Measurements from ENCODE around the gene ZNF775. TPM values are rescaled to one million over a fixed set of nuclear protein-coding genes. Genes with fewer than 3 reads are reported as not detected.

ZNF775 gene
- polyA plus RNA-seq, 3 donors, result 1.3 to 2.7 (median 1.4) TPM

DNA sequence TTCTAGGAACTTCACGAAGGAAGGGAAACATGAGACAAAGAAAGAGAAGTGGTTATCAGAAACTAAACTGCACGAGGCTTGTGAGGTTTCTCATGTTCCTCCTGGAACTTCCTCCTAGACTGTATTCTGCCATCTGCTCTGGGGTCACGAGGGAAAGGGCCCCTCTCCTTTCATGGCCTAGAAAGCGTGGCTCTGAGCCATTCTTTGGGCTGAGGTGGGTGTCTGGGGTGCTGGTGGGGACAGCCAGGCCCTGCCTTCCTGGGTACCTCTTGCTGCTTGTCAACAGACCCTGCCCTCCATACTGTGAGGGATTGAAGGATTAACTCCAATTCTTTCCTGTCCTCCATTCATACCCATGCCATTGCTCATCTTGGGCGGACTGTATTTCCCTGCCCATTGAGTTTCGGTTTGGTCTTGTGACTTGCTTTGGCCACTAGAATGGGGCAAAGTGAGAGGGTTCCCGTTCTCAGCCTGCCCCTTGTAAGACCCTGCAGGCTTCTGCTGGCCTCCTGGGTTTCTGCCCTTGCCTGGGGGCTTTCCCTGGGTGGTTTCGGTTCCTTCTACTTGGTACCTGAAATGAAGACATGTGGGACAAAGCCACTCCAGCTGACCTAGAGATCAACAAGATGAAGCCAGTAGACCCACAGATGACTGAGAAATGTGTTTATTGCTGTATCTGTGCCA is 56.4 kb downstream of the ZNF775 start:
- H3K27ac Mint-ChIP-seq, result peak overlapping the region in 6 of 7 donors; percentile 73 to 87 (median 78)
- TF ChIP-seq, protein P1, sequence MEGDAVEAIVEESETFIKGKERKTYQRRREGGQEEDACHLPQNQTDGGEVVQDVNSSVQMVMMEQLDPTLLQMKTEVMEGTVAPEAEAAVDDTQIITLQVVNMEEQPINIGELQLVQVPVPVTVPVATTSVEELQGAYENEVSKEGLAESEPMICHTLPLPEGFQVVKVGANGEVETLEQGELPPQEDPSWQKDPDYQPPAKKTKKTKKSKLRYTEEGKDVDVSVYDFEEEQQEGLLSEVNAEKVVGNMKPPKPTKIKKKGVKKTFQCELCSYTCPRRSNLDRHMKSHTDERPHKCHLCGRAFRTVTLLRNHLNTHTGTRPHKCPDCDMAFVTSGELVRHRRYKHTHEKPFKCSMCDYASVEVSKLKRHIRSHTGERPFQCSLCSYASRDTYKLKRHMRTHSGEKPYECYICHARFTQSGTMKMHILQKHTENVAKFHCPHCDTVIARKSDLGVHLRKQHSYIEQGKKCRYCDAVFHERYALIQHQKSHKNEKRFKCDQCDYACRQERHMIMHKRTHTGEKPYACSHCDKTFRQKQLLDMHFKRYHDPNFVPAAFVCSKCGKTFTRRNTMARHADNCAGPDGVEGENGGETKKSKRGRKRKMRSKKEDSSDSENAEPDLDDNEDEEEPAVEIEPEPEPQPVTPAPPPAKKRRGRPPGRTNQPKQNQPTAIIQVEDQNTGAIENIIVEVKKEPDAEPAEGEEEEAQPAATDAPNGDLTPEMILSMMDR (IDR thresholded peaks at IDR 0.05), result no peak
- intact Hi-C loops (cut with micrococcal nuclease), result no loop called here
- H3K27me3 Mint-ChIP-seq (ENCODE audit: low read depth in 3 of 3), result peaks cover 25 to 39% (median 33%) of the 10 kb centered on the region in 3 donors
- H3K4me1 Mint-ChIP-seq, result peaks cover 49% of the 10 kb centered on the region
- Histone ChIP-seq H3K27me3 (ENCODE audit: control insufficient read depth in 2 of 2, insufficient read depth in 2 of 2, low read length in 2 of 2) (peaks cover 0 to 12% of the 10 kb centered on the region in 2 donors), H3K9me3 (replicated peaks in 1 of 2; ENCODE audit: control insufficient read depth in 1 of 2, insufficient read depth in 1 of 2, low read length in 2 of 2) (no peaks in the 10 kb centered on the region), H3K4me2 (replicated peaks; ENCODE audit: extremely low read depth, low read length, poor library complexity, severe bottlenecking) (no peak overlapping the region), H3K27ac (ENCODE audit: low read depth in 1 of 2, low read length in 2 of 2) (peak overlapping the region; percentile 38 to 60), H3K36me3 (replicated peaks in 1 of 2; ENCODE audit: control insufficient read depth in 1 of 2, insufficient read depth in 2 of 2, low read length in 2 of 2) (no peaks in the 10 kb centered on the region), H3K4me1 (ENCODE audit: control insufficient read depth in 1 of 2, insufficient read depth in 2 of 2, low read length in 2 of 2) (peaks cover 39 to 44% of the 10 kb centered on the region in 2 donors), H2AFZ (ENCODE audit: insufficient read depth, low read depth, low read length, poor library complexity, severe bottlenecking) (no peak overlapping the region), H4K20me1 (ENCODE audit: insufficient read depth, low read length) (peaks cover 24% of the 10 kb centered on the region), H3K4me3 (replicated peaks in 1 of 3; ENCODE audit: low read depth in 2 of 3, low read length in 3 of 3) (peak overlapping the region in 1 of 3 experiments; percentile 10), H3K79me2 (ENCODE audit: insufficient read depth, low read length) (no peaks in the 10 kb centered on the region), H3K9ac (ENCODE audit: insufficient read depth, low read length, poor library complexity, severe bottlenecking) (no peak overlapping the region)
- WGBS (ENCODE audit: insufficient coverage), result 25% methylated on average over 7 of the region's 8 CpGs
- H3K9me3 Mint-ChIP-seq, result peaks cover 0 to 11% (median 4%) of the 10 kb centered on the region in 7 donors
- peak overlapping the region in 1 of 2 donors; percentile 20 for H3K4me3 Mint-ChIP-seq
- DNase-seq, result peak; percentile 68 to 85 (median 80)
- no peaks in the 10 kb centered on the region for H3K36me3 Mint-ChIP-seq

DNA sequence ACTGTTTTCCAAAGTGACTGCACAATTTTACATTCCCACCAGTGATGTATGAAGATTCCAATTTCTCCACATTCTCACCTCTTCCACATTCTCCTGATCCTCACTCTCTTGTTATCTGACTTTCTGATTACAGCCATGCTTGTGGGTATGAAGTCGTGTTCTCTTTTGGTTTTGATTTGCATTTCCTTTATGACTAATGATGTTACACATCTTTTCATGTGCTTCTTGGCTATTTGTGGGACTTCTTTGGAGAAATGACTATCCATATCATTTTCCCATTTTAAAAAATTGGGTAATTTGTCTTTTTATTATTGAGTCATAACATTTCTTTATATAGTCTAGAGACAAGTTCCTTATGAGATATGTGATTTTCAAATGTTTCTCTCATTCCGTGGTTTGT is 60.8 kb downstream of the ZNF775 start:
- peaks cover 0 to 15% of the 10 kb centered on the region in 2 donors for H3K9me3 ChIP-seq (replicated peaks in 1 of 2; ENCODE audit: control insufficient read depth in 1 of 2, insufficient read depth in 1 of 2, low read length in 2 of 2)
- no peaks in the 10 kb centered on the region for H3K79me2 ChIP-seq (ENCODE audit: insufficient read depth, low read length)
- TF ChIP-seq, protein P1 (IDR thresholded peaks at IDR 0.05), result no peak
- H3K27ac ChIP-seq (ENCODE audit: low read depth in 1 of 2, low read length in 2 of 2), result no peak overlapping the region
- intact Hi-C loops (cut with micrococcal nuclease), result no loop called here
- no peaks in the 10 kb centered on the region for H3K36me3 ChIP-seq (replicated peaks in 1 of 2; ENCODE audit: control insufficient read depth in 1 of 2, insufficient read depth in 2 of 2, low read length in 2 of 2)
- peaks cover 3 to 7% of the 10 kb centered on the region in 2 donors for H3K36me3 Mint-ChIP-seq
- H3K4me3 Mint-ChIP-seq, result peak overlapping the region in 1 of 2 donors; percentile 31
- H3K9ac ChIP-seq (ENCODE audit: insufficient read depth, low read length, poor library complexity, severe bottlenecking), result no peak overlapping the region
- H3K4me3 ChIP-seq (replicated peaks in 1 of 3; ENCODE audit: low read depth in 2 of 3, low read length in 3 of 3), result no peak overlapping the region
- H3K4me2 ChIP-seq (replicated peaks; ENCODE audit: extremely low read depth, low read length, poor library complexity, severe bottlenecking), result no peak overlapping the region
- WGBS (ENCODE audit: insufficient coverage), result no CpG with 5 or more reads among the region's 2 CpGs
- H3K4me1 Mint-ChIP-seq, result peaks cover 30% of the 10 kb centered on the region
- H4K20me1 ChIP-seq (ENCODE audit: insufficient read depth, low read length), result peaks cover 10% of the 10 kb centered on the region
- peaks cover 8 to 22% (median 13%) of the 10 kb centered on the region in 3 donors for H3K27me3 Mint-ChIP-seq (ENCODE audit: low read depth in 3 of 3)
- H3K9me3 Mint-ChIP-seq, result peaks cover 12 to 26% (median 15%) of the 10 kb centered on the region in 7 donors
- peaks cover 17 to 22% of the 10 kb centered on the region in 2 donors for H3K4me1 ChIP-seq (ENCODE audit: control insufficient read depth in 1 of 2, insufficient read depth in 2 of 2, low read length in 2 of 2)
- no peak overlapping the region for H2AFZ ChIP-seq (ENCODE audit: insufficient read depth, low read depth, low read length, poor library complexity, severe bottlenecking)
- no peaks in the 10 kb centered on the region for H3K27me3 ChIP-seq (ENCODE audit: control insufficient read depth in 2 of 2, insufficient read depth in 2 of 2, low read length in 2 of 2)
- peak in 2 of 3 donors; percentile 41 to 63 for DNase-seq
- no peak overlapping the region for H3K27ac Mint-ChIP-seq
